GM20000 (cell line): ENCODE data around the gene ZNF341.

Experiments used
- DNase-seq: peaks from one replicate; pipeline ENCODE4 v3.0.0; 2012; ENCODE audit warnings: low spot score
- CTCF ChIP-seq: IDR thresholded peaks from 2 replicates; pipeline ENCODE4 v1.5.1; 2012; ENCODE audit warnings: mild to moderate bottlenecking, control low read depth; ENCODE audit errors: extremely low read depth, missing control alignments

The ZNF341 gene

GRCh38 chr20:33812908-33813462 lies 81.2 kb downstream of the ZNF341 start:
- no peak for TF ChIP-seq CTCF
- DNase-seq: no peak

- no peak for DNase-seq
- no peak for TF ChIP-seq CTCF
Measured at GRCh38 chr20:33814238-33814712, 82.5 kb downstream of the ZNF341 start.

- no peak for TF ChIP-seq CTCF
- DNase-seq: no peak
Measured at GRCh38 chr20:33815671-33816070, 83.9 kb downstream of the ZNF341 start.

- TF ChIP-seq CTCF: no peak
- no peak for DNase-seq
Measured at GRCh38 chr20:33816191-33816590, 84.4 kb downstream of the ZNF341 start.

GRCh38 chr20:33817411-33817810 lies 85.6 kb downstream of the ZNF341 start:
- no peak for DNase-seq
- TF ChIP-seq CTCF: no peak

- DNase-seq: no peak
- TF ChIP-seq CTCF: no peak
Measured at GRCh38 chr20:33819456-33819855, 87.7 kb downstream of the ZNF341 start.

- no peak for TF ChIP-seq CTCF
- no peak for DNase-seq
Measured at GRCh38 chr20:33820362-33820761, 88.6 kb downstream of the ZNF341 start.
